ENCODE data around the gene PGM5. TPM values are rescaled to one million over a fixed set of nuclear protein-coding genes. Genes with fewer than 3 reads are reported as not detected.

PGM5 gene
- polyA plus RNA-seq, 2 donors = 5.3 to 36.2 TPM

DNA sequence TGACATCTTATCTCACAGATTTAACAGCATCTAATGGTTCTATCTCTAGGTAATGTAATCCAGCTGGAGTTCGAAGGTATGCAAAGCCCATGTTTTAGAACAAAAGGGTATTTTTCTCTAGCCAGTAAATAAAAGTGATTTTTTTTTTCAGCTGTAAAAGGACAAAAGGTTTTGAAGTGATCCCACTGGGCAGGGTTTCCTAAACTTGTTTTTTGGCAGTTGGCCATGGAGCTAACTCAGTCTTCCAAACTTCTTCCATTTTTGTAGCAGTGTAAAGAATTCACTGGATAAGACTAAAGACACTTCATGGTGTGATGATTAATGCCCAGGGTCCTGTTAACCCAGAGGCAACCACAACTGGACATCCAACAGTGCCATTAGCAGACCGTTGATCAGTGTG is 120.4 kb downstream of the PGM5 start:
- Histone ChIP-seq H3K27ac (ENCODE audit: low read depth in 2 of 2, low read length in 1 of 2) (no peak overlapping the region), H3K9me3 (ENCODE audit: control insufficient read depth in 2 of 2, insufficient read depth in 1 of 2, low read depth in 1 of 2, low read length in 1 of 2) (no peaks in the 10 kb centered on the region), H3K27me3 (ENCODE audit: control insufficient read depth in 1 of 2, insufficient read depth in 2 of 2, low read length in 2 of 2) (no peaks in the 10 kb centered on the region), H3K4me1 (ENCODE audit: control insufficient read depth in 2 of 2, insufficient read depth in 2 of 2, low read length in 1 of 2) (no peaks in the 10 kb centered on the region), H3K36me3 (ENCODE audit: control insufficient read depth in 2 of 2, insufficient read depth in 2 of 2, low read length in 1 of 2) (no peaks in the 10 kb centered on the region), H3K4me3 (ENCODE audit: low read depth in 1 of 2, low read length in 2 of 2) (no peak overlapping the region)
- WGBS, 2 donors = 31 to 36% methylated on average over 2 of the region's 2 CpGs

DNA sequence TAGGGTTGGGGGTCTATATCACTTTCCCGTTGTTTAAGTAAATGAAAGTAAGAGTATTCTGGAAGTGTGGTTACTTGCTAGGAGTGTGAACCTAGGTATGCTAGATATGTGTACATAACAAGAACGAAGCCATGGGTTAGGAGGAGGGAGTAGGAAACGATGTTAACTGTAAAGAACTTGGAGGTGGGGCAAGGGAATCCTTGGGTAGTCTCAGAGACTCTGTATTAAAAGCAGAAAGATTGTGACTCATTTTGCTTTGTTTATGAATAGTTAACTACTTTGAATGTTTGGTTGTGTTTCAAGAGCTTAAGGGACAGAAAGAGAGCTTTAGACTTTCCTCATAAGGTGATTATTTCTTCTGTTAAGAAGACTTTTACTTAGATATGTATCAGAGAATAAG is 124.4 kb downstream of the PGM5 start:
- Histone ChIP-seq H3K9me3 (ENCODE audit: control insufficient read depth in 2 of 2, insufficient read depth in 1 of 2, low read depth in 1 of 2, low read length in 1 of 2) (no peaks in the 10 kb centered on the region), H3K4me1 (ENCODE audit: control insufficient read depth in 2 of 2, insufficient read depth in 2 of 2, low read length in 1 of 2) (no peaks in the 10 kb centered on the region), H3K27ac (ENCODE audit: low read depth in 2 of 2, low read length in 1 of 2) (no peak overlapping the region), H3K36me3 (ENCODE audit: control insufficient read depth in 2 of 2, insufficient read depth in 2 of 2, low read length in 1 of 2) (no peaks in the 10 kb centered on the region), H3K4me3 (ENCODE audit: low read depth in 1 of 2, low read length in 2 of 2) (no peak overlapping the region), H3K27me3 (ENCODE audit: control insufficient read depth in 1 of 2, insufficient read depth in 2 of 2, low read length in 2 of 2) (no peaks in the 10 kb centered on the region)
- 34 to 50% methylated on average over 3 of the region's 3 CpGs for WGBS, 2 donors

DNA sequence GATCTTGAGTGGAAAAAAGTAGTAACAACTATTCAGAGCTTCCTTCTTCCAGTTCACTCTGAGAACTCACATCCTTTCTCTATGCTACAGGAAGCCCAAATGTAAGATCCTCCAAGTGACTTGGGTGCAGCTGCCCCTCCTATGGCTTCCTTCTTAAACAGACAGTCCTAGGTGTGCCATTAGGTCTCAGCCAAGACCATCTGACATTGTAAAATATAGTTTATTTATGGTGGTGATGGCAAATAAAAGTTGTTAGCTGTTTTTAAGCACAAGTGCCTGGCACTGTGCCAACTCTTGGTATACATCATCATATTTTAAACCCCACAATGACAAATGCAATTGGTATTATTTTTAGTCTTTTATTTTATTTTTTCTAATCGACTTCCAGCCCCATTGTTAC is 126.1 kb downstream of the PGM5 start:
- Histone ChIP-seq H3K9me3 (ENCODE audit: control insufficient read depth in 2 of 2, insufficient read depth in 1 of 2, low read depth in 1 of 2, low read length in 1 of 2) (no peaks in the 10 kb centered on the region), H3K4me3 (ENCODE audit: low read depth in 1 of 2, low read length in 2 of 2) (no peak overlapping the region), H3K27me3 (ENCODE audit: control insufficient read depth in 1 of 2, insufficient read depth in 2 of 2, low read length in 2 of 2) (no peaks in the 10 kb centered on the region), H3K4me1 (ENCODE audit: control insufficient read depth in 2 of 2, insufficient read depth in 2 of 2, low read length in 1 of 2) (no peaks in the 10 kb centered on the region), H3K36me3 (ENCODE audit: control insufficient read depth in 2 of 2, insufficient read depth in 2 of 2, low read length in 1 of 2) (no peaks in the 10 kb centered on the region), H3K27ac (ENCODE audit: low read depth in 2 of 2, low read length in 1 of 2) (no peak overlapping the region)
- 30 to 52% methylated on average over 1 of the region's 1 CpG for WGBS, 2 donors

DNA sequence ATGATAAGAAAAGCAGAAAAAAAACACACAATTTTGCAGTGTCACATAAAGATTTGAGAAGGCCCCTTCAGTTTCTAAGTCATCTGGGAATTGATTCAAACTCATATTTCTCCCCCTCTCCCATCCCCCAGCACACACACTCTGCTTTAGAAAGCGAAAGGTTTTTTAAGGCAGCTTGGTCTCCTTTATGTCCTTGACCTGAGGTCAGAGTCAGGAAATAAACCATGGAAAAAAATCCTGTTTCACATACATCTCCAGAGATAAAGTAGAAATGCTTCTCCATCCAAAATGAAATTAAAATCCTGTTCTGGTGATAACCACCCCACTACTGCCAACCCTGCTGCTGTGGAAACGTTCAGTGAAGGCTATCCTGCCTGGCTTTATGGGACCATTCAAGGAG is 131.7 kb downstream of the PGM5 start:
- Histone ChIP-seq H3K4me3 (ENCODE audit: low read depth in 1 of 2, low read length in 2 of 2) (no peak overlapping the region), H3K36me3 (ENCODE audit: control insufficient read depth in 2 of 2, insufficient read depth in 2 of 2, low read length in 1 of 2) (no peaks in the 10 kb centered on the region), H3K27me3 (ENCODE audit: control insufficient read depth in 1 of 2, insufficient read depth in 2 of 2, low read length in 2 of 2) (no peaks in the 10 kb centered on the region), H3K9me3 (ENCODE audit: control insufficient read depth in 2 of 2, insufficient read depth in 1 of 2, low read depth in 1 of 2, low read length in 1 of 2) (no peaks in the 10 kb centered on the region), H3K27ac (ENCODE audit: low read depth in 2 of 2, low read length in 1 of 2) (no peak overlapping the region), H3K4me1 (ENCODE audit: control insufficient read depth in 2 of 2, insufficient read depth in 2 of 2, low read length in 1 of 2) (no peaks in the 10 kb centered on the region)
- 48 to 59% methylated on average over 2 of the region's 2 CpGs for WGBS, 2 donors

DNA sequence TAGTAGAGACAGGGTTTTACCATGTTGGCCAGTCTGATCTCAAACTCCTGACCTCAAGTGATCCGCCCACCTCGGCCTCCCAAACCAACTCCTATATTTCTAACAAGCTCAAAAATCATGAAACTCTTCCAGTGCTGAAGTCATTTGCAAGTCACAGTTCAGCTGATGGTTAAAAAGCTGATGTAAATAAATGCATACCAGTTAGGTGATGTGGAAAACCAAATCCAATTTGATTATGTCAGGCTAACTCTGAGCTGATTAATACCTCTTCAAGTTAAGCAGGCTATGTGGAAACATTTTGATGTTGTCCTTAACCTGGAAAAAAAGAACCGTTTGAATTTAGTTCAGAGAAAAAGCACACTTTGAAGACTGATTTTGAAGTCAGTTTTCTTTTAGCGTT is 133.2 kb downstream of the PGM5 start:
- Histone ChIP-seq H3K36me3 (ENCODE audit: control insufficient read depth in 2 of 2, insufficient read depth in 2 of 2, low read length in 1 of 2) (no peaks in the 10 kb centered on the region), H3K4me1 (ENCODE audit: control insufficient read depth in 2 of 2, insufficient read depth in 2 of 2, low read length in 1 of 2) (no peaks in the 10 kb centered on the region), H3K4me3 (ENCODE audit: low read depth in 1 of 2, low read length in 2 of 2) (no peak overlapping the region), H3K9me3 (ENCODE audit: control insufficient read depth in 2 of 2, insufficient read depth in 1 of 2, low read depth in 1 of 2, low read length in 1 of 2) (no peaks in the 10 kb centered on the region), H3K27ac (ENCODE audit: low read depth in 2 of 2, low read length in 1 of 2) (no peak overlapping the region), H3K27me3 (ENCODE audit: control insufficient read depth in 1 of 2, insufficient read depth in 2 of 2, low read length in 2 of 2) (no peaks in the 10 kb centered on the region)
- WGBS, 2 donors = 73 to 81% methylated on average over 4 of the region's 4 CpGs

DNA sequence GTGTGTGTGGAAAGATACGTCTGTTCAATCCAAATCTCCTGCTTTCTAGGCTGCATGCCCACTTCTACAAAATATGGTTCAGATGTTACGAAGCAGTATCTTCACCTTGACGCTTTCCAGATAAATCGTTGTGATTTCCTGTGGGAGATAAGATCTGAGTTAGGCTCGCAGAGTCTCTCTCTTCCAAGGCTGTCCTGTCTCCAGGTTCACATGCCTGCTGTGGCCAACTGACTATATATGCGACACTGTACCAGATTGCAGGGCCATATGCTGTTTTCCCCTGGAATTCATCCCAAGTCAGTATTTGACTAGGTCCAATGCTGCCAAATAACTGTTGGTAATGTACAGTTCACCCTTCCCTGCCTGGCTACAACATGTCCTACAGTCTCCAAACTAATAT is 136.4 kb downstream of the PGM5 start:
- Histone ChIP-seq H3K9me3 (ENCODE audit: control insufficient read depth in 2 of 2, insufficient read depth in 1 of 2, low read depth in 1 of 2, low read length in 1 of 2) (no peaks in the 10 kb centered on the region), H3K27me3 (ENCODE audit: control insufficient read depth in 1 of 2, insufficient read depth in 2 of 2, low read length in 2 of 2) (no peaks in the 10 kb centered on the region), H3K36me3 (ENCODE audit: control insufficient read depth in 2 of 2, insufficient read depth in 2 of 2, low read length in 1 of 2) (no peaks in the 10 kb centered on the region), H3K4me3 (ENCODE audit: low read depth in 1 of 2, low read length in 2 of 2) (no peak overlapping the region), H3K4me1 (ENCODE audit: control insufficient read depth in 2 of 2, insufficient read depth in 2 of 2, low read length in 1 of 2) (no peaks in the 10 kb centered on the region), H3K27ac (ENCODE audit: low read depth in 2 of 2, low read length in 1 of 2) (no peak overlapping the region)
- 55 to 67% methylated on average over 6 of the region's 6 CpGs for WGBS, 2 donors

DNA sequence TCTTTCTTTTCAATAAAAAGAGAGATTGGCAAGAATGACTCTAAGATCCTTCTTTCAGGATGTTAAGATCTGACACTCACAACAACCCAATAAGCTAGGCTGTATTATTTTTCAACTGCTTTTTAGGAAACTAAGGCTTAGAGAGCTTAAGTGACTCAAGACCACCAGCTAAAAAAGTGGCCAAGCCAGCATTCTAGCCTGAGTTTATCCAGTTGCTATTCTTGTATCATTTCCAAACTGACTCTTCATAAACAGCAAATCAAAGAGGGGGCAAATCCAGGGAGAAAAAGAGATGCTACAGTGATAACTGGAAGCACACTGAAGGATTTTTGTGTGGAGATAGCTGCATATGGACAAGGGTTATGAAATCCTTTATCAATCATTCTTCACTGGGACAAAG is 137.1 kb downstream of the PGM5 start:
- no peaks in the 10 kb centered on the region for H3K27me3 ChIP-seq (ENCODE audit: control insufficient read depth in 1 of 2, insufficient read depth in 2 of 2, low read length in 2 of 2)
- H3K9me3 ChIP-seq (ENCODE audit: control insufficient read depth in 2 of 2, insufficient read depth in 1 of 2, low read depth in 1 of 2, low read length in 1 of 2) = no peaks in the 10 kb centered on the region
- H3K36me3 ChIP-seq (ENCODE audit: control insufficient read depth in 2 of 2, insufficient read depth in 2 of 2, low read length in 1 of 2) = no peaks in the 10 kb centered on the region
- H3K4me3 ChIP-seq (ENCODE audit: low read depth in 1 of 2, low read length in 2 of 2) = no peak overlapping the region
- no peaks in the 10 kb centered on the region for H3K4me1 ChIP-seq (ENCODE audit: control insufficient read depth in 2 of 2, insufficient read depth in 2 of 2, low read length in 1 of 2)
- H3K27ac ChIP-seq (ENCODE audit: low read depth in 2 of 2, low read length in 1 of 2) = no peak overlapping the region

DNA sequence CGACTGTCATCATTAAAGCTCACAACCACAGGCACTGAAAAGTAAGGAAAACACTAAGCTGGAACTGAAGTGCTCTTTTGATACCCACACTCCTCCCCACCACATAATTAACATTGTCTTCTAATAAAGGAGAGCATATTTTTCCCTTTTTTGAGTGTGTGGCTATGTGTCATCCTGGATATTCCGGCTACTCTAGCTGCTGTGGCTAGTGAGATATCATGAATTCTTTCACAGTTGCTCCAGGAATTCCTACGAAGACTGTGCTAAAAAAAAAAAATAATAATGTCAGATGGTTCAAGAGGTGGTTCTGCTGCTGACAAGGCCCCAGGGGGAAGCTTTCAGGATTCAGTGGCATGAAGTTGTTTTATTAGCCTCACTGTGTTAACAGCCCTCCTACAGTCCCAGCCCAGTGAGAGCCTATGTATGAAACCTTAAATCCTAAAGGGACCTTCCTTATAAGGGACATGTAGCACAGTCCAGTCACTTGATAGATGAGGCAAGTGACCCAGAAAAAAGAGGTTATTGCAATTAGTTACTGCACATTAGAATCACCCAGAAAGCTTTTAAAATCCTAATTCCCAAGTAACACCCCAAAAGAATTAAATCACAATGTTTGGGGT is 137.7 kb downstream of the PGM5 start:
- Histone ChIP-seq H3K9me3 (ENCODE audit: control insufficient read depth in 2 of 2, insufficient read depth in 1 of 2, low read depth in 1 of 2, low read length in 1 of 2) (no peaks in the 10 kb centered on the region), H3K27ac (ENCODE audit: low read depth in 2 of 2, low read length in 1 of 2) (no peak overlapping the region), H3K27me3 (ENCODE audit: control insufficient read depth in 1 of 2, insufficient read depth in 2 of 2, low read length in 2 of 2) (no peaks in the 10 kb centered on the region), H3K4me3 (ENCODE audit: low read depth in 1 of 2, low read length in 2 of 2) (no peak overlapping the region), H3K4me1 (ENCODE audit: control insufficient read depth in 2 of 2, insufficient read depth in 2 of 2, low read length in 1 of 2) (no peaks in the 10 kb centered on the region), H3K36me3 (ENCODE audit: control insufficient read depth in 2 of 2, insufficient read depth in 2 of 2, low read length in 1 of 2) (no peaks in the 10 kb centered on the region)
- WGBS, 2 donors = 55 to 76% methylated on average over 3 of the region's 3 CpGs

DNA sequence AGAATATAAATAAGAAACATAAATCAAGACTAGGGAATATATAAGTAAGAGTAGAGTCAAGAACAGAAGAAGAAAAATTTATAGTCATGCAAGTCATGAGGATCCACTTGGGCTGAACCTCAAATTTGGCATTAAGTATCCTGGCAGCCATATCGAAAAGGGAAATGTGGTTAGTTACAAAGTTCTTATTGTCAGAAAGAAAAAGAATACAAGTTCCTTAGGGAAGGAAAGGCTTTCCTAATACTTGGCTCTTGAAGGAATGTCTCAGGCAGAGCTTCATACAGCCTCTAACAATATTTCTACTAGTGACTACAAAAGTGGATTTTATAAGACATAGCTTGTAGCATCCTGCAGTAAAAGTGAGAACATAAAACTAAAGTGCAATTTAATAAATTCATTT is 138.8 kb downstream of the PGM5 start:
- Histone ChIP-seq H3K4me1 (ENCODE audit: control insufficient read depth in 2 of 2, insufficient read depth in 2 of 2, low read length in 1 of 2) (no peaks in the 10 kb centered on the region), H3K27ac (ENCODE audit: low read depth in 2 of 2, low read length in 1 of 2) (no peak overlapping the region), H3K36me3 (ENCODE audit: control insufficient read depth in 2 of 2, insufficient read depth in 2 of 2, low read length in 1 of 2) (no peaks in the 10 kb centered on the region), H3K9me3 (ENCODE audit: control insufficient read depth in 2 of 2, insufficient read depth in 1 of 2, low read depth in 1 of 2, low read length in 1 of 2) (no peaks in the 10 kb centered on the region), H3K4me3 (ENCODE audit: low read depth in 1 of 2, low read length in 2 of 2) (no peak overlapping the region), H3K27me3 (ENCODE audit: control insufficient read depth in 1 of 2, insufficient read depth in 2 of 2, low read length in 2 of 2) (no peaks in the 10 kb centered on the region)
- WGBS, 2 donors = 59 to 68% methylated on average over 1 of the region's 1 CpG

DNA sequence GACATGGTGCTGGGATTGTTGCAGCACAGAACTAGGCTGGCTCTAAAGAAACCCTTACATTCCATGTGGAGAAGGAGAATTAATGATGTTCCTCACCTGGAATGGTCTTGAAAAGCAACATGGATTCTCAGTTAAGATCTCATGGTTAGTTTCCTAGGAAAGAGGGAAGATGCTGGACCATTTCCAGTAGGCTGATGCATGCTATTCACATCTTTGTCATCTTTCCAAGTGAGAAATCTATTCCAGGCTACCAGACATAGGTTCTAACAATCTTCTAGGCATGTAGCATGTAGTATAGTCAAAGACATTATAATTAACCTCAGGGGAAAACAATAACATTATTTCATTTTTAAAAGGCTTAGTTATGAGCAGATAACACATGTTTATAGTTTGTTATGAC is 139.9 kb downstream of the PGM5 start:
- Histone ChIP-seq H3K9me3 (ENCODE audit: control insufficient read depth in 2 of 2, insufficient read depth in 1 of 2, low read depth in 1 of 2, low read length in 1 of 2) (no peaks in the 10 kb centered on the region), H3K4me3 (ENCODE audit: low read depth in 1 of 2, low read length in 2 of 2) (no peak overlapping the region), H3K36me3 (ENCODE audit: control insufficient read depth in 2 of 2, insufficient read depth in 2 of 2, low read length in 1 of 2) (no peaks in the 10 kb centered on the region), H3K4me1 (ENCODE audit: control insufficient read depth in 2 of 2, insufficient read depth in 2 of 2, low read length in 1 of 2) (no peaks in the 10 kb centered on the region), H3K27me3 (ENCODE audit: control insufficient read depth in 1 of 2, insufficient read depth in 2 of 2, low read length in 2 of 2) (no peaks in the 10 kb centered on the region), H3K27ac (ENCODE audit: low read depth in 2 of 2, low read length in 1 of 2) (peak overlapping the region in 1 of 2 donors; percentile 27)
